Measurements from ENCODE around the gene SLC9A9.

GRCh38 chr3:143700431-143700975 lies 147.8 kb downstream of the SLC9A9 start:
- no peak for TF ChIP-seq CTCF (IDR thresholded peaks at IDR 0.05)
- no peak for TF ChIP-seq POLR2A (IDR thresholded peaks at IDR 0.05)
- TF ChIP-seq EP300 (IDR thresholded peaks at IDR 0.05; ENCODE audit: low read depth), result no peak
- TF ChIP-seq POLR2AphosphoS5 (IDR thresholded peaks at IDR 0.05), result no peak

All from transverse colon (tissue), 4 donors.